C4-2B (cell line): ENCODE results near the gene PLXNA4.

Experiments
- CTCF ChIP-seq: fragments of 450-650 bp; conservative IDR thresholded peaks from 2 replicates; pipeline ENCODE4 v1.5.1; 2017; ENCODE audit warnings: mild to moderate bottlenecking
- ZFX ChIP-seq: fragments of 450-650 bp; IDR thresholded peaks from 2 replicates; pipeline ENCODE4 v1.6.1; 2017

GRCh38 chr7:132490474-132490873, 85.8 kb downstream of the PLXNA4 start:
- TF ChIP-seq CTCF (no peak), ZFX (no peak)
